IMR-90 (cell line): ENCODE measurements around the gene PLD4. TPM values are rescaled to one million over a fixed set of nuclear protein-coding genes. Genes with fewer than 3 reads are reported as not detected.

ENCODE experiments used
- ATAC-seq: fragments of 200-7000 bp; cut with Tn5 transposase; 2 replicates; pipeline ENCODE4 v1.9.1; 2020; ENCODE audit warnings: low read depth, mild to moderate bottlenecking, moderate library complexity
- BruUV-seq: library from RNA; stranded (reverse); fragments of 400-500 nt; replicated peaks from 2 replicates; lab custom pipeline; 2021; lab: Mats Ljungman, UMichigan
- CTCF ChIA-PET: fragments of 300-600 bp; formaldehyde crosslinking; extraction: SDS; loops from one replicate; lab custom pipeline; 2021; ENCODE audit warnings: antibody characterized with exemption; lab: Yijun Ruan, JAX
- POLR2A ChIA-PET: fragments of 300-600 bp; sonication (Branson Sonifier 250); formaldehyde crosslinking; loops from one replicate; lab custom pipeline; 2022; ENCODE audit warnings: antibody characterized with exemption; ENCODE audit not compliant: unreplicated experiment; lab: Charles Lee
- DNase-seq: peaks from one replicate; pipeline ENCODE4 v3.0.0; 2013
- H2AFZ ChIP-seq: replicated peaks from 2 replicates; pipeline ENCODE3; 2013; ENCODE audit warnings: low read length, mild to moderate bottlenecking; ENCODE audit not compliant: poor library complexity
- H2AK5ac ChIP-seq: 2 replicates; pipeline ENCODE4 v1.6.1; 2013; ENCODE audit warnings: low read depth, low read length, inconsistent platforms
- H2AK9ac ChIP-seq: replicated peaks from 2 replicates; pipeline ENCODE3; 2013; ENCODE audit warnings: mild to moderate bottlenecking, low read depth, low read length, moderate library complexity; ENCODE audit not compliant: poor library complexity
- H2BK120ac ChIP-seq: 2 replicates; pipeline ENCODE4 v1.6.1; 2013; ENCODE audit warnings: low read depth, low read length, inconsistent platforms
- H2BK15ac ChIP-seq: 3 replicates; pipeline ENCODE4 v1.6.1; 2013; ENCODE audit warnings: low read depth, low read length, inconsistent platforms
- H2BK20ac ChIP-seq: 2 replicates; pipeline ENCODE4 v1.6.1; 2013; ENCODE audit warnings: low read depth, mild to moderate bottlenecking, inconsistent platforms, low read length, moderate library complexity
- H2BK5ac ChIP-seq: 2 replicates; pipeline ENCODE4 v1.6.1; 2013; ENCODE audit warnings: mild to moderate bottlenecking, low read depth, low read length, inconsistent platforms; ENCODE audit not compliant: poor library complexity, severe bottlenecking
- H3K14ac ChIP-seq: replicated peaks from 2 replicates; pipeline ENCODE4 v1.6.1; 2013; ENCODE audit warnings: low read depth, low read length, inconsistent platforms
- H3K18ac ChIP-seq: 2 replicates; pipeline ENCODE4 v1.6.1; 2013; ENCODE audit warnings: low read depth, low read length, control low read depth
- H3K23ac ChIP-seq: 2 replicates; pipeline ENCODE4 v1.6.1; 2013; ENCODE audit warnings: low read depth, low read length, inconsistent platforms
- H3K27ac ChIP-seq: 2 replicates; pipeline ENCODE4 v1.5.1; 2013; ENCODE audit warnings: mild to moderate bottlenecking, control low read depth, low read length; ENCODE audit not compliant: insufficient read depth
- H3K27me3 ChIP-seq: 2 replicates; pipeline ENCODE4 v1.6.1; 2013; ENCODE audit warnings: low read length; ENCODE audit not compliant: control insufficient read depth, insufficient read depth
- H3K36me3 ChIP-seq: 2 replicates; pipeline ENCODE4 v1.6.1; 2013; ENCODE audit warnings: low read length, mixed read lengths; ENCODE audit not compliant: control insufficient read depth, insufficient read depth
- H3K4ac ChIP-seq: 2 replicates; pipeline ENCODE4 v1.6.1; 2013; ENCODE audit warnings: low read depth, low read length, inconsistent platforms
- H3K4me1 ChIP-seq: 2 replicates; pipeline ENCODE4 v1.6.1; 2013; ENCODE audit warnings: low read length, mixed read lengths; ENCODE audit not compliant: control insufficient read depth, insufficient read depth
- H3K4me2 ChIP-seq: 2 replicates; pipeline ENCODE4 v1.6.1; 2013; ENCODE audit warnings: low read depth, mild to moderate bottlenecking, control low read depth, low read length, moderate library complexity
- H3K4me3 ChIP-seq: 2 replicates; pipeline ENCODE4 v1.5.1; 2013; ENCODE audit warnings: low read depth, mild to moderate bottlenecking, control low read depth, low read length, moderate library complexity; ENCODE audit not compliant: insufficient read depth
- H3K56ac ChIP-seq: 2 replicates; pipeline ENCODE4 v1.6.1; 2013; ENCODE audit warnings: low read length, inconsistent platforms; ENCODE audit not compliant: insufficient read depth; ENCODE audit errors: extremely low read depth
- H3K79me1 ChIP-seq, 2 experiments: 2 replicates each; pipeline ENCODE4 v1.6.1; 2013; ENCODE audit warnings: low read length in 2 of 2, inconsistent platforms in 1 of 2, low read depth in 1 of 2
- H3K9ac ChIP-seq: 2 replicates; pipeline ENCODE4 v1.6.1; 2013; ENCODE audit warnings: low read depth, low read length, control low read depth
- H3K9me1 ChIP-seq: 2 replicates; pipeline ENCODE4 v1.6.1; 2013; ENCODE audit warnings: low read length, inconsistent platforms; ENCODE audit not compliant: insufficient read depth
- H3K9me3 ChIP-seq: 2 replicates; pipeline ENCODE4 v1.6.1; 2013; ENCODE audit warnings: low read length; ENCODE audit not compliant: control insufficient read depth, insufficient read depth
- H4K20me1 ChIP-seq: 2 replicates; pipeline ENCODE4 v1.6.1; 2013; ENCODE audit warnings: low read length, inconsistent platforms; ENCODE audit not compliant: insufficient read depth
- H4K5ac ChIP-seq: 2 replicates; pipeline ENCODE4 v1.6.1; 2013; ENCODE audit warnings: mild to moderate bottlenecking, low read depth, low read length, control low read depth
- H4K8ac ChIP-seq, 2 experiments: 2 replicates each; pipeline ENCODE4 v1.6.1; 2013; ENCODE audit warnings: low read depth in 2 of 2, low read length in 2 of 2, control low read depth in 1 of 2, inconsistent platforms in 1 of 2
- H4K91ac ChIP-seq: 2 replicates; pipeline ENCODE4 v1.6.1; 2013; ENCODE audit warnings: low read depth, low read length, inconsistent platforms; ENCODE audit not compliant: insufficient read depth
- BHLHE40 ChIP-seq: fragments of 150-350 bp; IDR thresholded peaks from 2 replicates; pipeline ENCODE4 v1.6.1; 2016; ENCODE audit warnings: mild to moderate bottlenecking, low read depth, low read length
- CEBPB ChIP-seq: IDR thresholded peaks from 2 replicates; pipeline ENCODE4 v1.6.1; 2012; ENCODE audit warnings: low read depth, low read length, improper control_type of control experiment
- CHD1 ChIP-seq: IDR thresholded peaks from 2 replicates; pipeline ENCODE4 v1.6.1; 2012; ENCODE audit warnings: low read depth, low read length, improper control_type of control experiment
- FOS ChIP-seq: fragments of 150-350 bp; IDR thresholded peaks from 2 replicates; pipeline ENCODE4 v1.6.1; 2016; ENCODE audit warnings: low read depth, low read length
- MAFK ChIP-seq: IDR thresholded peaks from 2 replicates; pipeline ENCODE4 v1.6.1; 2012; ENCODE audit warnings: low read depth, low read length, improper control_type of control experiment
- MAZ ChIP-seq: IDR thresholded peaks from 2 replicates; pipeline ENCODE4 v1.6.1; 2012; ENCODE audit warnings: low read depth, mild to moderate bottlenecking, low read length, improper control_type of control experiment, moderate library complexity, borderline replicate concordance
- MXI1 ChIP-seq: IDR thresholded peaks from 2 replicates; pipeline ENCODE4 v1.6.1; 2012; ENCODE audit warnings: low read depth, mild to moderate bottlenecking, low read length, moderate library complexity, borderline replicate concordance
- NFE2L2 ChIP-seq: fragments of 150-350 bp; IDR thresholded peaks from 2 replicates; pipeline ENCODE4 v1.6.1; 2016; ENCODE audit warnings: low read depth, mild to moderate bottlenecking, low read length
- POLR2A ChIP-seq: IDR thresholded peaks from 2 replicates; pipeline ENCODE4 v1.6.1; 2012; ENCODE audit warnings: mild to moderate bottlenecking, low read depth, low read length
- RAD21 ChIP-seq: IDR thresholded peaks from 2 replicates; pipeline ENCODE4 v1.6.1; 2012; ENCODE audit warnings: low read length, improper control_type of control experiment
- RCOR1 ChIP-seq: IDR thresholded peaks from 2 replicates; pipeline ENCODE4 v1.6.1; 2012; ENCODE audit warnings: mild to moderate bottlenecking, low read length, improper control_type of control experiment; ENCODE audit not compliant: insufficient replicate concordance
- RFX5 ChIP-seq: IDR thresholded peaks from 2 replicates; pipeline ENCODE4 v1.8.0; 2012; ENCODE audit warnings: low read depth, mild to moderate bottlenecking, low read length, moderate library complexity
- SMC3 ChIP-seq: fragments of 150-350 bp; IDR thresholded peaks from 2 replicates; pipeline ENCODE4 v1.6.1; 2016; ENCODE audit warnings: low read depth, mild to moderate bottlenecking, antibody characterized with exemption, low read length, moderate library complexity
- WGBS, 2 experiments: methylation state at CpG; one replicate each; pipeline versions ENCODE4 v1.1.5 to v1.1.7; 2013; ENCODE audit warnings: missing lambda C conversion rate in 2 of 2; ENCODE audit not compliant: insufficient read length in 1 of 2; ENCODE audit errors: extremely low coverage in 2 of 2; 5-methylcytosine and 5-hydroxymethylcytosine counted together
- dilution Hi-C: fragments of 300-500 bp; cut with HindIII; formaldehyde crosslinking; loops from one replicate; pipeline ENCODE4 v1.14.3; 2018; ENCODE audit warnings: low sequenced_read_pairs; ENCODE audit not compliant: unreplicated experiment
- in situ Hi-C: fragments of 300-500 bp; cut with MboI; formaldehyde crosslinking; loops from 3 replicates; pipeline ENCODE4 v1.14.3; 2019; ENCODE audit warnings: low sequenced_read_pairs, inconsistent platforms, mixed read lengths
- intact Hi-C: fragments of 100-400 bp; cut with micrococcal nuclease; formaldehyde crosslinking; loops from 2 replicates; pipeline ENCODE4 v1.10.0; 2022
- polyA plus RNA-seq, 3 experiments: library from polyadenylated mRNA; depleted of rRNA; stranded (reverse); fragments of >200 nt; gene quantifications; 2 replicates each; pipeline ENCODE4 v1.2.3, GENCODE V29; 2012; ENCODE audit warnings: low replicate concordance in 1 of 3
- total RNA-seq: library from RNA; depleted of rRNA; stranded (reverse); fragments of >200 nt; gene quantifications from 2 replicates; pipeline ENCODE4 v1.2.3, GENCODE V29; 2012
- TF ChIP-seq, protein P1 (sequence below): fragments of 150-350 bp; IDR thresholded peaks from 2 replicates; pipeline ENCODE4 v1.6.1; 2017; ENCODE audit warnings: mild to moderate bottlenecking, antibody characterized with exemption, low read length, low read depth

Gene PLD4
- total and polyA plus RNA-seq, 2 of the 4 experiments (the other 2 are of a cell fraction) = 0.05 TPM; not detected in 1

DNA sequence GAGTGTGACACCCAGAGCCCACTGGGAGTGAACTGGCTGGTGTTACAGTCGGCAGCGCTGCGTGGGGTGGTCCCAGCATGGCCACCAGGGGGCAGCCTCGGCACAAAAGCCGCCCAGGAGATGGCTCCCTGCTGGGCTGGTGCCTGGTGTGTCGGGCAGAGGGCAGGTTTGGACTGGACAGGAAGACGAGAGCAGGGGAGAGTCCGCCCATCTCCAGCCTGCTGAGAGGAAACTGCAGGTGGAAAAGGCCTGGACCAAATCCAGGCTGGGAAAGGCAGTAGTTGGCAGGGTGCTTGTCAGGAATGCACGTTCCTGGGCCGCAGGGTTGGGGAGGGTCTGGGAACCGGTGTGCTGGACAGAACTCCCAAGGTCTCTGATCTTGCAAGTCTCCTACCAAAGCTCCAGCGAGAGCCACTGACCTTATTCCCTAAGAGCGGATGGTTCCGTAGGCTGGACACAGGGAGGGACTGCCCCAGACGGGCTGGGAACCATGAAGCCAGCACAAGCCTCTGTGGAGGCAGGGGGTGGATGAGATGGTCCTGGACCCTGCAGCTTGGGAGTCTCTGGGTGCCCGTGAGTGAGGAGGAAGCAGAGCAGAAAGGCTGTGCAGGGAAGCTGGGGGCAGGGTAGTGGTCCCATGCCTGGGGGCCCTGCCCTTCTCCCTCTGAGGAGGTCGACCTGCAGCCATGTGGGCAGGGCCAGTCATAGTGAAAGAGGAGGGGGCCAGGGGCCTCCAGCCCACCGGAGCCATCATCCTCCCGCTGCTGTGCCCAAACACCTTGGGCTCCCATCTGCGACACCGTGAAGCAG lies 51.7 kb downstream of the PLD4 start (continued):
- no peak for TF ChIP-seq CEBPB
- peak; percentile 69; the same call in 1 of the 2 replicates for TF ChIP-seq MAZ

DNA sequence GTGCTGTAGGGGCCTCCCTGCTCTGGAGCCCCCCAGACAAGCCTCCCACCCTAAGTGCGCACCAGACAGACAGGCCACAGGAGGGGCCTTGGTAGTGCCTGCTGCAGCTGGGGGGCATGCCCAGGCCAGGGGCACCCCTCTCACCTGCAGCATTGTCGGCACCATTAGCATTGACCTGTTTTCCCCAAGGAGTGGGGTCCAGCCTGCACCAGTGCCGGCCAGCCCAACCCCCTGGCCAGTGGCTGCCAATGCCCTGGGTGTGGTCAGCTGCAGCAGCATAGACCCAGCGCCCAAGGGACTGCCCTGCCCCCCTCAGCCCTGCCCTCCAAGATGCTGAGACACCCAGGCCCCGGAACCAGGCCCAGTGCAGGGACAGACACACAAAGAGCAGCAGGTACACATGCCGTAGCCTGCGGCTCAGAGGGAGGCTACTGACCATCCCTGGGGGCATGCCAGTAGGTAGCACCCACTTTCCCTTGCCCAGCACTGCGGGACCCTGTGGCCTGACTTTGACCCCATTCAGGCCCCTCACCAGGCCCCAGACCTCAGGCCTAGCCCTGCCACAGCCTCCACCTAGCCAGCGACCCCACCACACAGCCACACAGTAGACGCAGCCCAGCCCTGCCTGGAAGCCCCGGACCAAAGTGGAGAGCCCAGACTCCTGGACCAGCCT lies 52.5 kb downstream of the PLD4 start:
- H3K4me1 ChIP-seq = peaks cover 31% of the 10 kb centered on the region
- H3K9me3 ChIP-seq = no peaks in the 10 kb centered on the region
- no peak overlapping the region for H4K5ac ChIP-seq
- H2AFZ ChIP-seq = peak overlapping the region; percentile 84
- 0 out of 2 replicates have a peak, but pooled peaks cover 3% of the 10 kb centered on the region for H4K20me1 ChIP-seq
- H3K27me3 ChIP-seq = no peaks in the 10 kb centered on the region
- no peak overlapping the region for H3K23ac ChIP-seq
- no peak for DNase-seq
- H3K4me2 ChIP-seq = no peak overlapping the region
- intact Hi-C loops = loop anchor here (2.0 kb wide), 1 partner anchor 44 kb away; the partner anchor contains the start of gene CDCA4
- no peak overlapping the region for H3K14ac ChIP-seq
- H2AK5ac ChIP-seq = no peak overlapping the region
- no peak overlapping the region for H3K27ac ChIP-seq
- peaks cover 12% of the 10 kb centered on the region for H3K9me1 ChIP-seq
- H4K91ac ChIP-seq = no peak overlapping the region
- no peak overlapping the region for H2BK5ac ChIP-seq
- H2BK120ac ChIP-seq = no peak overlapping the region
- BruUV-seq = no TSS peak
- peaks cover 0 to 3% of the 10 kb centered on the region in 2 experiments; a peak in 1 of 4 replicates for H3K79me1 ChIP-seq
- no peak overlapping the region for H3K9ac ChIP-seq
- no peak overlapping the region for H3K56ac ChIP-seq
- no peak for ATAC-seq
- 69% methylated on average over 4 of the region's 11 CpGs; no CpG with 5 or more reads in 1 of the 2 experiments for WGBS, 2 experiments
- H2BK20ac ChIP-seq = no peak overlapping the region
- dilution Hi-C loops = no loop called here
- no peak overlapping the region for H4K8ac ChIP-seq
- no peak overlapping the region for H3K4ac ChIP-seq
- CTCF ChIA-PET = interaction anchor here (1.3 kb wide), 1 partner anchor 68 kb away, joined by 4 read pairs; no protein-coding TSS in a partner anchor
- in situ Hi-C loops = no loop called here
- POLR2A ChIA-PET = no interaction called here
- H2AK9ac ChIP-seq = peak overlapping the region; percentile 19
- no peak overlapping the region for H2BK15ac ChIP-seq
- H3K4me3 ChIP-seq = no peak overlapping the region
- H3K18ac ChIP-seq = no peak overlapping the region
- no peaks in the 10 kb centered on the region for H3K36me3 ChIP-seq
- no peak for TF ChIP-seq POLR2A
- no peak for TF ChIP-seq RCOR1
- no peak for TF ChIP-seq MAFK
- TF ChIP-seq BHLHE40 = no peak
- no peak for TF ChIP-seq RFX5
- TF ChIP-seq CEBPB = no peak
- TF ChIP-seq FOS = no peak
- TF ChIP-seq RAD21 = no peak
- no peak for TF ChIP-seq SMC3
- no peak for TF ChIP-seq MAZ
- no peak for TF ChIP-seq MXI1
- TF ChIP-seq, protein P1, sequence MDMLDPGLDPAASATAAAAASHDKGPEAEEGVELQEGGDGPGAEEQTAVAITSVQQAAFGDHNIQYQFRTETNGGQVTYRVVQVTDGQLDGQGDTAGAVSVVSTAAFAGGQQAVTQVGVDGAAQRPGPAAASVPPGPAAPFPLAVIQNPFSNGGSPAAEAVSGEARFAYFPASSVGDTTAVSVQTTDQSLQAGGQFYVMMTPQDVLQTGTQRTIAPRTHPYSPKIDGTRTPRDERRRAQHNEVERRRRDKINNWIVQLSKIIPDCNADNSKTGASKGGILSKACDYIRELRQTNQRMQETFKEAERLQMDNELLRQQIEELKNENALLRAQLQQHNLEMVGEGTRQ = no peak
- no peak for TF ChIP-seq NFE2L2
- no peak for TF ChIP-seq CHD1
